DMS153 treated with DMSO at 0.1 percent for 48 hours (cell line): ENCODE data around the gene CST9.
"Not testable (repeated sequence)": the region's sequence is repeated elsewhere in the genome, so short reads cannot be mapped to it uniquely, and the experiment has no call there.

Experiments
- DNase-seq: peaks from one replicate; lab custom pipeline; 2025; ENCODE audit not compliant: unreplicated experiment; lab: John Stamatoyannopoulos, UW

Gene CST9

DNA sequence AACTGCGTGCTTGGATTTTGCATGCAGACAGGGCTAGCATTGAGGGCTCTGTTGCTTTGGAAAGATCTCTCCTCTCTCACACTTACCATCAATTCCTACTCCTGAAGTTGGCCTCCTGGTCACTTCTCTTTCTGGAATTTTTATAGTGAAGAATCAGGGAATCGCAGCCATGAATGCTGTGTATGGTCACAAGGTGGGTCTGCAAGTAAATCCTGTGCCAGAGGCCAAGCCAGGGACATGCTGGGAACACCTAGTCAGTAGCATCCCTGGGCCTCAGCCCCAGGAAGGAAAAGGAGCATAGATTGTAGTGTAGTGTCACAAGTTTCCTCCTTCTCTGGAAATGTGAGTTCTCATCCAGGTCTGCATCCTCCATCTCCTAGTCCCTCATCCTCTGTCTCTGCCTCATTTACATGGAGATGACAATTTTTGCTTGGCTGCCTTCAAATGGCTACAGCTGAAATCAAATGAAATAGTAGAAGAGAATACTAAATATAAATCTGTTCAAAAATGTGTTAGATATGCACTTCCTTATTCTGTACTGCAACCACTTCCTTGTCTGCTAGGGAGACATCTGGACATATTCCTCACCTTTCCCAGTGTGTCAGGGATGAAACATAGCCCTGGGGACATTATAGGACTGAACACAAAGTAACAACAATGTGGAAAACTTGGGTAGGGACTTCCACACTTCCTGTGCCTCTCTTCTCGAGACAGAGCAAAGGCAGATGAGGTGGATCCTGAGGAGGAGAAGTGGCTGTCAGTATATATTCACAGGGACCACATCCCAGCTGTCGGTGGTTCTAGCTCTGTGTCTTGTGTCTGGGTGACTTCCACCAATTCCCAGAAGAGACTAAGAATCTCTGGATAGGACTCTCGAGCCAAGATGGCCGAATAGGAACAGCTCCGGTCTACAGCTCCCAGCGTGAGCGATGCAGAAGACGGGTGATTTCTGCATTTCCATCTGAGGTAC, 17.0 kb downstream of the CST9 start:
- no peak for DNase-seq

DNA sequence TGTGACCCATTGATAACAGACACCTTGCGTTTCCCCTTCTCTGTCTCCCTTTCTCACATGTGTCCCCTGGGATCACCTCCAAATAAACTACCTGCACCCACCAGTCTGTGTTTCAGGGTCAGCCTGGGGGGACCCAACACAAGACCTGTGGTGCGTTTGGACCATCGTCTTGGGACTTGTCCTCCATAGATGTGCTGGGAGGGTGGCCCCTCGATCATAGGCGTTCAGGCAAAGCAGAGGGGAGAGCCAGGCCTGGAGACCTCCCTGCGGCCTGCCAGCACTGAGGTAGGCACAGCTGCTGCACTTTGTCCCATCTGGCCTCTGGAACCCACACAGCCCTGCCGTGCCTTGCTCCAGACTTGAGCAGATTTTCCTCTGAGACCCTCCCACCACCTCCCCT, 18.1 kb downstream of the CST9 start:
- DNase-seq, result no peak

DNA sequence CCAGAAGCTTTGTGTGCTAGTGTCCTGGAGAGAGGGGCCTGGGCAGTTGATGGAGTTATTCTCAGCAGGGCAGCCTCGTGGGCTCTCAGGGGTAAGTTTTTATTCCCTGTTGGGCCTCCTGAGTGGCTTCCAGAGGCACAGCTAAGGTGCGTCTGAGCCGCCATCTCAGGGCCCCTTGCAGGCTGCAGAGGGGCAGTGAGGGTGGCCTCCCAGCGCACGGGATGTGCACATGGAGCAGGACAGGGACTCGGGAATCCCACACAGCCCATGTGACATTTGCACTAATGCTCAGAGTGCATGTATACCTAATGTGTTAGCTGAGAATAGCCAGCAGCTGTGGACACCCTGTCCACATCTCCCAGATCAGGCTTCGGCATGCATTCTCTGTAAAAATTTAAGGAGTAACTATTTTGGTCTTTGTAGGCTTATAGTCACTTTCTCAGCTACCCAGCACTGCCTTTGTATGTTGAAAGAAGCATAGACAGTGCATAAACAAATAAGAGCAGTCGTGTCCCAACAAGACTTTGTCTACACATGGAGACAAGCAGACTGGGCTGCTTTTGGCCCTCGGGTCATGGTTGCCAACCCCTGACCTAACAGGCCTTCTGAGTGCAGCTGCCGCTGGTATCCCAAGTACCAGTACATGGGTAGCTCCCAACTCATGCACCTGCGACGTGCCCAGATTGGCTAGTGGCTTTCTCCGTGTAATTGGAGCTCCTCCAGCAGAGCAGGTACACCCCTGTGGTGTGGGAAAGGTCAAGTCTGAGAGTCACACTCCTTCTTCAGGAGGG, 18.8 kb downstream of the CST9 start:
- DNase-seq, result no peak

DNA sequence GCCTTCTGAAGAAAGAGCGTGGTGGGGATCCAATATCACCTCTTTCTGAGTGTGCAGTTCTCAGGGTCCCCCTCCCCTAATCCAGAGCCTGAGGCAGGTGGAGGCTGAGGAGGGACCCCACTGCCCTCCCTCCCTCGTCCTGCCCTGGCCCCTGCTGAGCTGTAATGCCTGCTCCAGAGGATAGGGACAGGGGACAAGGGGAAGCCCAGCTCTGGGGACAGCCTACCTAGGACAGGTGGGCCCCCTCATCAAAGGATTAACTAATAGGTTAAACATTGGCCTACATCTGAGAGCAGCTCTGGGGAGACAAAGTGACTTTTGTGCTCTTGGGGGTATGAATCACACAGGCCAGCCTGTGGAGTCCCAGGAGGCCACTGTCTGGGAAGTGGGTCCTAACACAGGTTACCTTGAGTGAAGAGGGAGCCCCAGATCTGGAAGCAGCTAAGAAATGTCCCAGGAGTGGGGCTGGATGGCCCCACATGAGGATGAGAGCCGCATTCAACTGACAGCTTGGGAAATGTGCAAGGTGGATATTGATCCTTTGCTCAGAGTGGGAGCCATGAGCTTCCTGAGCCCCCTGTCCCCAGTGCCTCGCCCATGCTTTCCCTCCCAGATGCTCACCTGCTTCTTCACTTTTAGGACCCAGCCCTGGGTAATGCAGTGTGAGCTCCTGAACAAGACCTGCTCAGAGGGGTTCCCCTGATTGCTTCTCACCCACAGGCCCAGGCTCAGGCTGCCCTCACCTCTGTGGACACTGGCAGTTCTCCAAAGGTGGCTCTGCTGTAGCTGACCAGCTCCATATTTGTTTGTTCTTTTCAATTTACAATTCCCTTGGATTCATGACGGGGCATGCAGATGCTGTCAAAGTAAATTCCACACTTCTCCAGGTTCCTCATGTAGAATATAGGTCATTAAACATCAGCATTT, 19.6 kb downstream of the CST9 start:
- no peak for DNase-seq

- no peak for DNase-seq
Measured at GRCh38 chr20:23585449-23585807, 20.3 kb downstream of the CST9 start.

GRCh38 chr20:23584434-23585199, 21.1 kb downstream of the CST9 start:
- DNase-seq, result no peak

DNA sequence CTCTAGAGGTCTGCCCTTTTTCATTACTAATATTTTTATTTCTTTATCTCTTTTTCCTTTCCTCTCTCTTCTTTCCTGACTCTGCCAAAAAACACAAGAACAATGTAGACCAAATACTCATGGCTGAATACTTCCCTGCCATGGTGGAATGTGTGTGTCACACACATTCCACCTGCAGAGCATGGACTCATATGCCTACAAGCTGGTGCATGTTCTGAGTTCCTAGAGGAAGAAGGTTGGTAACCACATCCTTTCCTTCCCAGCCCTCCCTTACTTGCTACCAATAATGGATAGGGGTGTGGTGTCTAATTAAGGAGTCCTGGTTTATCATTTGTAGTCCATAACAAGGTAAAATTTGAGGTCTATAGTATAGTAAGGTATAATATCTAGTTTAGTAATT, 22.2 kb downstream of the CST9 start:
- no peak for DNase-seq

- no peak for DNase-seq
Measured at GRCh38 chr20:23582293-23582692, 23.4 kb downstream of the CST9 start.

DNA sequence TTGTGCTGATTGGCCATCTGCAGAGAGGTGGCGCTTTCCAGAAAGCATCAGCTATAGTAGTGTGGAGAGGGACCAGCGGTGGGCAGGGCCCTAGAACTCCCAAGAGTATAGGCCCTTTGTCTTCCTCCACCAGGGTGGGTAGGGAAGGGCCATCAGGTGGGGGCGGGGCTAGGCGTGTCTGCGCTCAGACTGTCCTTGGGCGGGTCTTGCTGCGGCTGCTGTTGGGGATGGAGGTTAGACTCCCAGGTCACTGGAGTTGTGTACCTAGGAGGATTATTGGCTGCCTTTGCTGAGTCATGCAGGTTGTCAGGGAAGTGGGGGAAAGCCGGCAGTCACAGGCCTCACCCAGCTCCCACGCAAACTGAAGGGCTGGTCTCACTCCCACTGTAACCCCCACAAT, 23.9 kb downstream of the CST9 start:
- not testable (repeated sequence) for DNase-seq

GRCh38 chr20:23574977-23575376, 30.7 kb downstream of the CST9 start:
- DNase-seq, result no peak

DNA sequence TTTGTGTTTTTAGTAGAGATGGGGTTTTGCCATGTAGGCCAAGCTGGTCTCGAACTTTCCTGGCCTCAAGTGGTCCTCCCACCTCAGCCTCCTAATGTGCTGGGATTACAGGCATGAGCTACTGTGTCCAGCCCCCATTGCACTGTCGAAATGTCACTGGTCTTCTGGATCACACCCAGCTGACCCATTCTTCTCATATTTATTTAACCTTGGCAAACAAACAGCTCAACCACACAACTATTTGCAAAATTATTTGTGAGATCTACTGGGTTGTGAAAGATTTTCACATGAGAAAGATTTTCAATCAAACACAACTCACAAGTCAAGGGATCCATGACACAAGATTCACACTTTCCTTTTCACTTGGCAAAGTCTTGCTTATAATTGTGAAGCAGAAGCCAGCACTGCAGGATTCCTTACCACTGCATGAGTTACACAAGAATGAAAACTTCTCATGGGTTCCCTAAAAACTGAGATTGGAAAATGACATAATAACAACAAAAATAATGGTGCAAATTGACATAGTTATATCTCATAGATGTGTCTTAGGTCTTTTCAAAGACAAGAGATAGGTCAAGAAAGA, 35.4 kb downstream of the CST9 start:
- DNase-seq, result no peak

- no peak for DNase-seq
Measured at GRCh38 chr20:23569570-23569969, 36.1 kb downstream of the CST9 start.

DNA sequence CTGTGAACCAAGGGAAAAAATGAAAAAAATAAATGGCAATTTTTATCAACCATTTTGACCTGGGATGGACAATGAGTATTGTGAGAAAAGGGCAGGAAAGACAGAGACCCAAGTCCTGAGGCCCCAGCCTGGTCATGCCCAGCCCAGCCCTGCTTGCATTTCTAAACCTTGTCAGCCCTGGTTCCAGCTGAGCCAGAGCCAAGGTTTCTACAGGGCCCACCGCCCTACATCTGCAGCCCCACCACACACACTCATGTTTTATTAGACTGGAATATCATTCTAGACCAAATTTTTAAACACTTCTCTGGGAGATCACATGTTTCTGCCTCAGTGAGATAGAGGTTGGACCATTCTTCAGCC, 36.8 kb downstream of the CST9 start:
- no peak for DNase-seq

- DNase-seq, result no peak
Measured at GRCh38 chr20:23568320-23568970, 37.3 kb downstream of the CST9 start, which contains the start of gene CST9L. CST9L (minus strand) TSS chr20:23568484; CDS start chr20:23568450, 34 bp downstream.

DNA sequence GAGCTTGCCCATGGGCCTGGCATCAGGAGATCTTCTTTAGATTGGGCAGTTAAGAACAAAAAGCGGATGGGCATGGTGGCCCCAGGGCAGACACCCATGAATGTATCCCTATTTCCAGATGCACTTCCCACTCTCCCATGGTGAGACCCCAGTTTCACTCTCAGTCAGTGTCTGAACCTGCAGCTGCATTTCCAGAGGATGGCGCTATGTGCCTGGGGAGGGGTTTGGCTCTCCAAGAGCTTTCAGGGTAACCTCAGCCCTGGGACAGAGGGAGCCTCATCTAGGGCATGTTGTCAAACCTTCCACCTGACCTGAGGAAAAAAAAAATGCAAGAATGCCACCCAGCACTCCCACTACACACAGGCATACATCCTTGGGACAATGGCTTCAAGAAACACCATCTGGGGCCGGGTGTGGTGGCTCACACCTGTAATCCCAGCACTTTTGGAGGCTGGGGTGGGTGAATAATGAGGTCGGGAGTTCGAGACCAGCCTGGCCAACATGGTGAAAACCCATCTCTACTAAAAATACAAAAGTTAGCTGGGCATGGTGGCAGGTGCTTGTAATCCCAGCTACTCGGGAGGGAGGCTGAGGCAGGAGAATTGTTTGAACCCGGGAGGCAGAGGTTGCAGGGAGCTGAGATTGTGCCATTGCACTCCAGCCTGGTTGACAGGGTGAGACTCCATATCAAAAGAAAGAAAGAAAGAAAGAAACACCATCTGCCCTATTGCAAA, 39.4 kb downstream of the CST9 start:
- DNase-seq, result no peak

GRCh38 chr20:23565503-23566045, 40.1 kb downstream of the CST9 start:
- DNase-seq, result no peak

- no peak for DNase-seq
Measured at GRCh38 chr20:23564927-23565326, 40.8 kb downstream of the CST9 start.

- DNase-seq, result no peak
Measured at GRCh38 chr20:23562721-23563342, 42.9 kb downstream of the CST9 start.
